Gastrocnemius medialis (tissue), 4 donors: ENCODE results near the gene CNTRL. TPM values are rescaled to one million over a fixed set of nuclear protein-coding genes. Genes with fewer than 3 reads are reported as not detected.

Experiments used
- ATAC-seq, 2 donors: fragments of 150-250 bp; one replicate each; pipeline ENCODE4 v1.9.1; 2016
- DNase-seq, 2 donors: peaks; one replicate each; pipeline ENCODE4 v3.0.0-alpha.2; 2019
- H3K27ac ChIP-seq, 4 donors: fragments of 200-600 bp; sonication (generic); 1 replicate in 1 of 4; 2 replicates in 3 of 4; pipeline ENCODE4 v1.5.1; 2016 to 2018; ENCODE audit warnings: mild to moderate bottlenecking in 2 of 4, moderate library complexity in 1 of 4
- H3K27me3 ChIP-seq, 3 donors: fragments of 200-600 bp; sonication (generic) in 2 of 3; 1 replicate in 1 of 3; 2 replicates in 2 of 3; pipeline versions ENCODE4 v1.5.1 to v1.6.0; 2016 to 2019; ENCODE audit warnings: mild to moderate bottlenecking in 1 of 3, moderate library complexity in 1 of 3
- H3K36me3 ChIP-seq, 2 donors: fragments of 200-600 bp; sonication (generic) in 1 of 2; one replicate each; pipeline ENCODE4 v1.5.1; 2017 to 2018
- H3K4me1 ChIP-seq, 2 donors: fragments of 200-600 bp; sonication (generic) in 1 of 2; one replicate each; pipeline ENCODE4 v1.5.1; 2016 to 2017; ENCODE audit warnings: mild to moderate bottlenecking in 2 of 2
- H3K4me3 ChIP-seq, 4 donors: fragments of 200-600 bp; sonication (generic) in 3 of 4; 1 replicate in 1 of 4; 2 replicates in 3 of 4; pipeline ENCODE4 v1.5.1; 2016 to 2019; ENCODE audit warnings: mild to moderate bottlenecking in 2 of 4
- H3K9me3 ChIP-seq, 3 donors: fragments of 200-600 bp; sonication (generic) in 2 of 3; 1 replicate in 1 of 3; 2 replicates in 2 of 3; pipeline ENCODE4 v1.5.1; 2016 to 2019
- POLR2A ChIP-seq, 2 donors: fragments of 450-650 bp; IDR thresholded peaks; one replicate each; pipeline ENCODE4 v1.6.1; 2017; ENCODE audit warnings: antibody characterized with exemption in 2 of 2, mild to moderate bottlenecking in 2 of 2, moderate library complexity in 2 of 2
- in situ Hi-C, 4 donors: fragments of 200-750 bp; cut with MboI; loops; one replicate each; pipeline versions ENCODE4 v1.15.0 to v1.8.0; 2017; ENCODE audit warnings: low sequenced_read_pairs in 4 of 4
- intact Hi-C: fragments of 100-400 bp; cut with DNase I; formaldehyde crosslinking; loops from one replicate; pipeline ENCODE4 v1.15.1; 2023; ENCODE audit warnings: low total_unique reads
- total RNA-seq, 4 donors: library from RNA; depleted of rRNA; stranded (reverse); fragments of >200 nt; gene quantifications; one replicate each; pipeline versions ENCODE4 v1.1.0 to v1.2.3, GENCODE V29; 2016
- TF ChIP-seq, protein P1 (sequence below), 5 experiments: fragments of 450-650 bp in 3 of 5; fragments of 200-600 bp in 2 of 5; sonication (generic) in 2 of 5; IDR thresholded peaks in 4 of 5; conservative IDR thresholded peaks in 1 of 5; 1 replicate in 4 of 5; 2 replicates in 1 of 5; pipeline ENCODE4 v1.5.1; 2016 to 2019; ENCODE audit warnings: antibody characterized with exemption in 5 of 5, mild to moderate bottlenecking in 3 of 5, moderate library complexity in 3 of 5

Gene CNTRL
- total RNA-seq, 4 donors from 2014 or later = 1.0 to 3.2 (median 1.6) TPM

DNA sequence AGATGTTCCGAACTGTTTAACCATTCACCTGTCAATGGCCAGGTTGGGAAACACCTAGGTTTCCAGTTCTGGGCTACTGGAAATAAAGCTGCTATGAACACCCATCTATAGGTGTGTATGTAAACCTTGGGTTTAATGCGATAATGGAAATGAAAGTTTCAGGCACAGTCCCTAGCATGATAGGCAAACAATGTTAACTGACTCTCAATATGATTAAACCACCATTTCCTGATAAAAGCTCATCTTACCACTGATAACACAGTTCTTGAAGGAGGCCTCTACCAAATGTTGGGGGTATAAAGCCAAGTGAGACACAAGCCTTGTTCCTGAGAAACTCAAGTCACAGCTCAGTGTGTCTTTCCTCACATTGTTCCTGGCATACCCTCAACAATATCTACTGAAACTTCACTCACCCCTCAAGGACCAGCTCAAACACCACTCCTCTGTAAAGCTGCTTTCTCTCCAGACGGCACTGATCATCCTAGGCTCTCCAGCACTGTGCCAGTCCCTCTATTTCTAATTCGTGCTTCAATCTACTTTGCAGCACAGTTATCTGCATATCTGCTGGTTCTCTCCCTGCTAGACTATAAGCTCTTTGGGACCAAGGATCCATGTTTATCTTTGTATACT is 111.1 kb downstream of the CNTRL start:
- H3K4me1 ChIP-seq = peaks cover 28 to 33% of the 10 kb centered on the region in 2 donors
- no peaks in the 10 kb centered on the region for H3K27me3 ChIP-seq
- no peak overlapping the region for H3K27ac ChIP-seq
- peaks cover 0 to 16% of the 10 kb centered on the region in 2 donors for H3K36me3 ChIP-seq
- intact Hi-C loops (no loop called here), in situ Hi-C loops (no loop called here)
- DNase-seq (no peak), ATAC-seq (no peak)
- no peaks in the 10 kb centered on the region for H3K9me3 ChIP-seq
- no peak overlapping the region for H3K4me3 ChIP-seq
- TF ChIP-seq, protein P1, sequence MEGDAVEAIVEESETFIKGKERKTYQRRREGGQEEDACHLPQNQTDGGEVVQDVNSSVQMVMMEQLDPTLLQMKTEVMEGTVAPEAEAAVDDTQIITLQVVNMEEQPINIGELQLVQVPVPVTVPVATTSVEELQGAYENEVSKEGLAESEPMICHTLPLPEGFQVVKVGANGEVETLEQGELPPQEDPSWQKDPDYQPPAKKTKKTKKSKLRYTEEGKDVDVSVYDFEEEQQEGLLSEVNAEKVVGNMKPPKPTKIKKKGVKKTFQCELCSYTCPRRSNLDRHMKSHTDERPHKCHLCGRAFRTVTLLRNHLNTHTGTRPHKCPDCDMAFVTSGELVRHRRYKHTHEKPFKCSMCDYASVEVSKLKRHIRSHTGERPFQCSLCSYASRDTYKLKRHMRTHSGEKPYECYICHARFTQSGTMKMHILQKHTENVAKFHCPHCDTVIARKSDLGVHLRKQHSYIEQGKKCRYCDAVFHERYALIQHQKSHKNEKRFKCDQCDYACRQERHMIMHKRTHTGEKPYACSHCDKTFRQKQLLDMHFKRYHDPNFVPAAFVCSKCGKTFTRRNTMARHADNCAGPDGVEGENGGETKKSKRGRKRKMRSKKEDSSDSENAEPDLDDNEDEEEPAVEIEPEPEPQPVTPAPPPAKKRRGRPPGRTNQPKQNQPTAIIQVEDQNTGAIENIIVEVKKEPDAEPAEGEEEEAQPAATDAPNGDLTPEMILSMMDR (IDR thresholded peaks at IDR 0.05 in 4 of 5, conservative IDR thresholded peaks at IDR 0.05 in 1 of 5) = no peak
- no peak for TF ChIP-seq POLR2A (IDR thresholded peaks at IDR 0.05)

DNA sequence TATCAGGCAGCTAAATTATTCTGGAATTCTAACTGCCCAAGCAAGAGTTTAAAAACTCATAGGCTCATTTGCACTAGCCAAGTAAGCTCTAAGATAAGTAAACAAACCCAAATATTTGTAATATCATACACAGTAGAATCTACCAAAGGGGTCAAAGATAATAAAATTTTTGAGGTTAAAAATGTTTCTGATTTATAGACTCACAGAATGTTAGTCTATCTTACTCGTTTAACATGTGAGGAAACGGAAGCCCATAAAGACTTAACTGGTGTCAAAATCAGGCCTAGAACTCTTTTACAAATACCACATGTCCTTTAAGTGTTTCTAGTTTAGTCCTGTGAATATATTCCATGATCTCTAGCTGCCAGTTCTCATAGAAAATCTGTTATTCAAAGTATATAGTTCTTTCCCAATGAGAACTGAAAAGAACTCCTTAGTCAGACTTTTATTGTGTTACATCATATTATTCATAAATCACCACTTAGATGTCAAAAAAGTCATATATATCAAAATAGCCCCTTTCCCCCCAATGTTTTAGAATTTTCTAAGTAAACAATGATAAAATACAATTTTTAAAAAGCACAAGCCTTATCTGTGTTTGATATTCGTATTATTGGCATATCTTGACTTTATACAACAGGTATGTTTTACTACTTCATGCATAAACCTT is 113.0 kb downstream of the CNTRL start:
- Histone ChIP-seq H3K27me3 (no peaks in the 10 kb centered on the region), H3K36me3 (peaks cover 0 to 1% of the 10 kb centered on the region in 2 donors), H3K4me1 (peaks cover 47 to 52% of the 10 kb centered on the region in 2 donors), H3K4me3 (no peak overlapping the region), H3K9me3 (no peaks in the 10 kb centered on the region), H3K27ac (no peak overlapping the region)
- in situ Hi-C loops (no loop called here), intact Hi-C loops (no loop called here)
- TF ChIP-seq POLR2A (IDR thresholded peaks at IDR 0.05) = no peak
- TF ChIP-seq, protein P1 (IDR thresholded peaks at IDR 0.05 in 4 of 5, conservative IDR thresholded peaks at IDR 0.05 in 1 of 5) = no peak
- no peak for DNase-seq
- ATAC-seq = no peak

DNA sequence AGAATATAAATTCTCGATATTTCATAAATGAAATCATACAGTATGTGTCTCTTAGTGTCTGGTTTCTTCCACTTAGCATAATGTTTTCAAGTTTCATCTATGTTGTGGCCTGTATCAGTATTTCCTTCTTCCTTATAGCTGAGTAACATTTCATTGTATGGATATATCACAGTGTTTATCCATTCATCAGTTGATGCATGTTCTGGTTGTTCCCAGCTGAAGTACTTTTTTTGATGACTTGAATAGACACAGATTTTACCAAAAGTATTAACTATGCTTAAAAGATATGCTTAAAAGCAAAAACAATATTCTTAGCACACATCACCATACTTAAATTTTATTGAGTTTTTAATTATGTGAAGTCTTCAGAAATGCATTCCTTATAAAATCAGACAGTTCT is 114.3 kb downstream of the CNTRL start:
- TF ChIP-seq, protein P1 (IDR thresholded peaks at IDR 0.05 in 4 of 5, conservative IDR thresholded peaks at IDR 0.05 in 1 of 5) = no peak
- TF ChIP-seq POLR2A (IDR thresholded peaks at IDR 0.05) = no peak
- no peaks in the 10 kb centered on the region for H3K9me3 ChIP-seq
- intact Hi-C loops = no loop called here
- H3K4me3 ChIP-seq = no peak overlapping the region
- peaks cover 49 to 52% of the 10 kb centered on the region in 2 donors for H3K4me1 ChIP-seq
- in situ Hi-C loops = no loop called here
- H3K36me3 ChIP-seq = no peaks in the 10 kb centered on the region
- ATAC-seq (no peak), DNase-seq (no peak)
- no peaks in the 10 kb centered on the region for H3K27me3 ChIP-seq
- no peak overlapping the region for H3K27ac ChIP-seq

DNA sequence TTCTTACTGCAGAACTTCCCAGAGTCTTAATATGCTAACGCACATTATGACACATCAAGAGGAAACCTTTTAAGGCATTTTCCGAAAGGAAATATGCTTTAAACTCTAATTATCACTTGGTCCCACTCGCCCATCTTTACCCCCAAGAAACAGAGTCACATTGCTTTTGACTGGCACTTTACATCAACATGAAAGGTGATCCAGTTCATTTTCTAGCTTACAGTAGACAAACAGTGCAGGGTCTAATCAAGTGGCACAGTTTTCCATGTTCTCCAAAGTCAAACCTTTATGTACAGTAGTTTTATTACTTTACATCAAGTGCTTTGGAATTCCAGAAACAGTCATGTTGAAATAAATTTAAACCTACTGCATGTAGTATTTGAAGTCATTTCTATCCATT is 114.9 kb downstream of the CNTRL start:
- H3K36me3 ChIP-seq = no peaks in the 10 kb centered on the region
- H3K4me3 ChIP-seq = no peak overlapping the region
- DNase-seq (no peak), ATAC-seq (no peak)
- intact Hi-C loops = no loop called here
- H3K9me3 ChIP-seq = no peaks in the 10 kb centered on the region
- no peaks in the 10 kb centered on the region for H3K27me3 ChIP-seq
- in situ Hi-C loops = no loop called here
- no peak for TF ChIP-seq POLR2A (IDR thresholded peaks at IDR 0.05)
- TF ChIP-seq, protein P1 (IDR thresholded peaks at IDR 0.05 in 4 of 5, conservative IDR thresholded peaks at IDR 0.05 in 1 of 5) = no peak
- peaks cover 52 to 53% of the 10 kb centered on the region in 2 donors for H3K4me1 ChIP-seq
- no peak overlapping the region for H3K27ac ChIP-seq
